ENCODE measurements around the gene MARS2. TPM values are rescaled to one million over a fixed set of nuclear protein-coding genes. Genes with fewer than 3 reads are reported as not detected.
"Not testable (repeated sequence)": the region's sequence is repeated elsewhere in the genome, so short reads cannot be mapped to it uniquely, and the experiment has no call there.

MARS2 gene
- total RNA-seq, 1 donor from 2014 or later = 11.9 TPM

DNA sequence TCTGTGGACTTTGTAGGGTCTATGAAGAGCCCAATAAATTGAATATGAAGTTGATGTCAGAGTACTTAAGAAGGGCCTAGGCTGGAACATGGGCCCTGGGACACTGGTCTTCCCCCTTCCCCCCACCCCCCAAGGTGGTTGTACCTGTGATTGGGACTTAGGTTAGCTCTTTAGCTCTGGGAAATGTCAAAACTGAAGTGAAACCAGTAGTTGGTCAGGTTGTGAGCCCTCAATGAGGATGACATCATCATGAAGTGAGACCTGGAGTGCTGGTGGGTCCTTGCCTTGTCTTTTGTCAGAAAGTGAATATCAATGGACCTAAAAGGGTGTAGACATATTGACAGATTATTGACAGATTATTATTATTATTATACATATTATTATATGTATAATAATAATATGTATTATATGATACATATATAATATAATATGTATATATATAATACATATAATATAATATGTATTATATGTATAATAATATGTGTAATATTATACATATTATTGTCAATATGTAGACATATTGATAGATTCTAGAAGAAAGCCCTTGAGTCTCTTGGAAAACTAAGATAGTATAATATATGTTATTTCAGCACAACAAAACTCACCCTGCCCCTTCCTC is 5.4 kb downstream of the MARS2 start:
- H3K4me3 ChIP-seq (ENCODE audit: low read depth, low read length) = no peak overlapping the region
- peaks cover 1% of the 10 kb centered on the region for H3K36me3 ChIP-seq (ENCODE audit: control insufficient read depth, insufficient read depth, low read length)
- no peaks in the 10 kb centered on the region for H3K27me3 ChIP-seq (ENCODE audit: control insufficient read depth, insufficient read depth, low read length)
- TF ChIP-seq, protein P1, sequence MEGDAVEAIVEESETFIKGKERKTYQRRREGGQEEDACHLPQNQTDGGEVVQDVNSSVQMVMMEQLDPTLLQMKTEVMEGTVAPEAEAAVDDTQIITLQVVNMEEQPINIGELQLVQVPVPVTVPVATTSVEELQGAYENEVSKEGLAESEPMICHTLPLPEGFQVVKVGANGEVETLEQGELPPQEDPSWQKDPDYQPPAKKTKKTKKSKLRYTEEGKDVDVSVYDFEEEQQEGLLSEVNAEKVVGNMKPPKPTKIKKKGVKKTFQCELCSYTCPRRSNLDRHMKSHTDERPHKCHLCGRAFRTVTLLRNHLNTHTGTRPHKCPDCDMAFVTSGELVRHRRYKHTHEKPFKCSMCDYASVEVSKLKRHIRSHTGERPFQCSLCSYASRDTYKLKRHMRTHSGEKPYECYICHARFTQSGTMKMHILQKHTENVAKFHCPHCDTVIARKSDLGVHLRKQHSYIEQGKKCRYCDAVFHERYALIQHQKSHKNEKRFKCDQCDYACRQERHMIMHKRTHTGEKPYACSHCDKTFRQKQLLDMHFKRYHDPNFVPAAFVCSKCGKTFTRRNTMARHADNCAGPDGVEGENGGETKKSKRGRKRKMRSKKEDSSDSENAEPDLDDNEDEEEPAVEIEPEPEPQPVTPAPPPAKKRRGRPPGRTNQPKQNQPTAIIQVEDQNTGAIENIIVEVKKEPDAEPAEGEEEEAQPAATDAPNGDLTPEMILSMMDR (IDR thresholded peaks at IDR 0.05; ENCODE audit: insufficient read depth, low read length, poor library complexity, severe bottlenecking) = no peak
- no peak for DNase-seq (ENCODE audit: low read depth)

DNA sequence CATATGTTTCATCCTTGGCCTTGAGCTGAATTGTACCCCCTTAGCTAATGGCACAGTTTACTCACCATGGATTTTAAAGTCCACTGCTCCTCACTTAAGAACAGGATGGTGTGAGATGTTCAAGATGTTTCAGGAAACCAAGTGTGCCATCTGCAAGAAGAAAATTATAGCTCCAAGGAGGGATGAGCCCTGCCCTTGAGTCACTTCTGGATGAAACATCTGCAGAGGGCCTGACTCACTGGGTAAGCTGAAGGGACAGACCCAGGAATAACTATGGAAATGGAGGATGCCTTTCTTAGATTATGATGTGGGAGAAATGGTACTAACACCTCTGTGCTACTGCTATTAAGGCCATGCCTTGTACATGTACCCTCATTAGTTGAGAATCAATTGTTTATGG is 6.4 kb downstream of the MARS2 start:
- Histone ChIP-seq H3K27me3 (ENCODE audit: control insufficient read depth, insufficient read depth, low read length) (no peaks in the 10 kb centered on the region), H3K36me3 (ENCODE audit: control insufficient read depth, insufficient read depth, low read length) (peaks cover 1% of the 10 kb centered on the region), H3K4me3 (ENCODE audit: low read depth, low read length) (no peak overlapping the region)
- no peak for DNase-seq (ENCODE audit: low read depth)
- TF ChIP-seq, protein P1 (IDR thresholded peaks at IDR 0.05; ENCODE audit: insufficient read depth, low read length, poor library complexity, severe bottlenecking) = no peak

DNA sequence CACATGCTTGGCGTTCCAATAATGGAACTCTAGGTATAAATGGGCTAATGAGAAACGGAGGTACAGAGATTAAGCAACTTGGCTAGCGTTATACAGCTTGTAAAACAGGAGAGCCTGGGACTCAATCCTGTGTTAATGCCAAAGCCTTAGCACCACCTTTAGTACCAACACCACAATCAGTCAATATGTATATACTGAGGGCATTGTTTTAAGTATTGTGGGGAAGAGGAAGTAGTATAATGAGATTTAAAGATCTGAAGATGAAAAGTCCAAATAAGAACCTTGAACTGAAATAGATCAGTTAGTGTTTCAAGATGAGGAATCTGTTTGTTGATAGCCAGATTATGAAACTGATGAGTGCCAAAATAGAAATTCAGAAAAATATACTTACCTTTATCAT is 8.1 kb downstream of the MARS2 start:
- no peaks in the 10 kb centered on the region for H3K27me3 ChIP-seq (ENCODE audit: control insufficient read depth, insufficient read depth, low read length)
- TF ChIP-seq, protein P1 (IDR thresholded peaks at IDR 0.05; ENCODE audit: insufficient read depth, low read length, poor library complexity, severe bottlenecking) = no peak
- DNase-seq (ENCODE audit: low read depth) = no peak
- H3K36me3 ChIP-seq (ENCODE audit: control insufficient read depth, insufficient read depth, low read length) = peaks cover 1% of the 10 kb centered on the region
- H3K4me3 ChIP-seq (ENCODE audit: low read depth, low read length) = no peak overlapping the region

DNA sequence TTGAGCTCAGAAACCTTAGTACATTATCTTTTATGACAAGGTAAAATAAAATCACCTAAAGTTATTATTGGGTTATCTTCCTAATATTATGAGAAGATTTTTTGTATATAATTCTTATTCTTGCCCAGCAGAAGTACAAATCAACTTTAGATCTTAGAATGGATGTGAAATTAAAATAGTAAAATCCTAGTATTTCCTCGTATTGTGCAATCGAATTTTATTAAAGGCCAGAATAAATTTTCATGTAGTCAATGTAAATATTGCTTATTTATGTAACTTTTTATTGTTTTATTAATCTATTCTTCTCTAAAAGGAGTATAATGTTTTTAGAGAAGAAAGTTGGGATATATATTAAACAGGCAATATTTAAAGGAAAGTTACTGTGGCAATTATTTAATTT is 12.7 kb downstream of the MARS2 start:
- H3K27me3 ChIP-seq (ENCODE audit: control insufficient read depth, insufficient read depth, low read length) = no peaks in the 10 kb centered on the region
- TF ChIP-seq, protein P1 (IDR thresholded peaks at IDR 0.05; ENCODE audit: insufficient read depth, low read length, poor library complexity, severe bottlenecking) = no peak
- no peak overlapping the region for H3K4me3 ChIP-seq (ENCODE audit: low read depth, low read length)

DNA sequence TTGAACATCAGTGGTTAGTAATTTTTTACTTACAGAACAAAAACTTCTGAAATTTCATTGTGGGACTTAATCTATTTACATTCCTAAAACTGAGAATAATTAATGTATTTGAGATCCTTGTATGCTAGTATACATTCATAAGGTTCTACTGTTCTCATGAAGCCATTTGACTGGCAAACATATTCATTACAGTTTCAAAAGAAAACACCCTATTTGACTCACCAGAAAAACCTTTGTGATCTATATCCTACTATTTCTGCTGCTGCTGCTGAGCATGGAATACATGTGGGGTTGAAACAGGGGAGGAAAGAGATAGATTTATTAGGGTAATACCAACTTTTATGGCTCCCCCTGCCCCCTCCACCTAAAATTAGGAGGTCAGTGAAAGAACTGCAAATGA is 21.8 kb downstream of the MARS2 start:
- H3K27me3 ChIP-seq (ENCODE audit: control insufficient read depth, insufficient read depth, low read length) = no peaks in the 10 kb centered on the region
- H3K36me3 ChIP-seq (ENCODE audit: control insufficient read depth, insufficient read depth, low read length) = no peaks in the 10 kb centered on the region
- TF ChIP-seq, protein P1 (IDR thresholded peaks at IDR 0.05; ENCODE audit: insufficient read depth, low read length, poor library complexity, severe bottlenecking) = no peak
- H3K4me3 ChIP-seq (ENCODE audit: low read depth, low read length) = no peak overlapping the region
- DNase-seq (ENCODE audit: low read depth) = no peak

More for the DNA sequence above, 12.7 kb downstream of the MARS2 start:
- no peak for DNase-seq (ENCODE audit: low read depth)
- no peaks in the 10 kb centered on the region for H3K36me3 ChIP-seq (ENCODE audit: control insufficient read depth, insufficient read depth, low read length)

DNA sequence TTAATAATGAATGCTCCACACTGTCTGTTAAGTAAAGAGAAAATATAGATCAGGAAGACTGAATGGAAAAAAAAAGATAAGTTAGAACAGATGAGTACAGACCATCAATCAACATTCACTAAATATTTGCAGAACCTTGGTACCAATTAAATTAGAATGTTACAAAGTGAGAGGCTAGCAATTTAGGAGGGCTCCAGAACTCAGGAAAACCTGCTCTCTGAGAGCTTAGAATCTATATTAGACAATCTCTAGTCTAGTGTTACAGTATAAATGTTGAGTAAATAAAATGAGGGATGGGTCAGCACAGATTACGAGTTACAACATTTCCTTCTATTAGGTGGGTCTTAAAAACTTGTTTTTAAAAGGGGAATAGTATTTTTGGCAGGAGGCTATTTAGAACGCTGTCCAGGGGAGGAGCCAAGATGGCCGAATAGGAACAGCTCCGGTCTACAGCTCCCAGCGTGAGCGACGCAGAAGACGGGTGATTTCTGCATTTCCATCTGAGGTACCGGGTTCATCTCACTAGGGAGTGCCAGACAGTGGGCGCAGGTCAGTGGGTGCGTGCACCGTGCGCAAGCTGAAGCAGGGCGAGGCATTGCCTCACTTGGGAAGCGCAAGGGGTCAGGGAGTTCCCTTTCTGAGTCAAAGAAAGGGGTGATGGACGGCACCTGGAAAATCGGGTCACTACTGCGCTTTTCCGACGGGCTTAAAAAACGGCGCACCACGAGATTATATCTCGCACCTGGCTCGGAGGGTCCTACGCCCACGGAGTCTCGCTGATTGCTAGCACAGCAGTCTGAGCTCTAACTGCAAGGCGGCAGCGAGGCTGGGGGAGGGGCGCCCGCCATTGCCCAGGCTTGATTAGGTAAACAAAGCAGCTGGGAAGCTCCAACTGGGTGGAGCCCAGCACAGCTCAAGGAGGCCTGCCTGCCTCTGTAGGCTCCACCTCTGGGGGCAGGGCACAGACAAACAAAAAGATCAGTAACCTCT is 23.7 kb downstream of the MARS2 start:
- not testable (repeated sequence) for DNase-seq (ENCODE audit: low read depth); H3K36me3 ChIP-seq (ENCODE audit: control insufficient read depth, insufficient read depth, low read length); H3K4me3 ChIP-seq (ENCODE audit: low read depth, low read length); H3K27me3 ChIP-seq (ENCODE audit: control insufficient read depth, insufficient read depth, low read length)
